ENCODE results near the gene SV2C. TPM values are rescaled to one million over a fixed set of nuclear protein-coding genes. Genes with fewer than 3 reads are reported as not detected.

SV2C gene
- total and polyA plus RNA-seq, 2 of the 13 experiments (the other 11 are each of a cell fraction or from before 2014, with no cell fraction given): not detected

DNA sequence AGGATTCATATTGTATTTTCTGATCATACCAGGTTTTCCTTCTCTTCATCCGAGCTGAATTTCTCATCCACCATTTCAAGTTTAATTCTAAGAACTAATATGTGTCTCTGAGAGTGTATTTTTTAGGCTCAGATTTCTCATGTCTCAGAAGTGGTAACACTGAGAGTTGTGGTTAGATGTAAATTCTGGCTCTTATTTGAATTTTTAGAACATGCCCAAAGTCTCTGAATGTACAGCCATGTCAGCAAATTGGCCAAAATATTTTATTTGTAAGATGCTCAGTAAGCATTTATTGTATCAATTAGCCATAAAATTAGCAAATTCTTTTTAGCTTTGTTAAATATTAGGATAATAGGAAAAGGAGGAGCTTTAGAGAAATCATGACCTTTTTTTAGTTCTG, 16.6 kb downstream of the SV2C start (continued):
- TF ChIP-seq, protein P1, sequence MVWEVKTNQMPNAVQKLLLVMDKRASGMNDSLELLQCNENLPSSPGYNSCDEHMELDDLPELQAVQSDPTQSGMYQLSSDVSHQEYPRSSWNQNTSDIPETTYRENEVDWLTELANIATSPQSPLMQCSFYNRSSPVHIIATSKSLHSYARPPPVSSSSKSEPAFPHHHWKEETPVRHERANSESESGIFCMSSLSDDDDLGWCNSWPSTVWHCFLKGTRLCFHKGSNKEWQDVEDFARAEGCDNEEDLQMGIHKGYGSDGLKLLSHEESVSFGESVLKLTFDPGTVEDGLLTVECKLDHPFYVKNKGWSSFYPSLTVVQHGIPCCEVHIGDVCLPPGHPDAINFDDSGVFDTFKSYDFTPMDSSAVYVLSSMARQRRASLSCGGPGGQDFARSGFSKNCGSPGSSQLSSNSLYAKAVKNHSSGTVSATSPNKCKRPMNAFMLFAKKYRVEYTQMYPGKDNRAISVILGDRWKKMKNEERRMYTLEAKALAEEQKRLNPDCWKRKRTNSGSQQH (CRISPR knock-in tag; IDR thresholded peaks at IDR 0.05; ENCODE audit: low read depth): no peak
- no peak for TF ChIP-seq SOX6 (IDR thresholded peaks at IDR 0.05)
- no peak for TF ChIP-seq SOX6 (CRISPR knock-in tag; IDR thresholded peaks at IDR 0.05)
- TF ChIP-seq, protein P2, sequence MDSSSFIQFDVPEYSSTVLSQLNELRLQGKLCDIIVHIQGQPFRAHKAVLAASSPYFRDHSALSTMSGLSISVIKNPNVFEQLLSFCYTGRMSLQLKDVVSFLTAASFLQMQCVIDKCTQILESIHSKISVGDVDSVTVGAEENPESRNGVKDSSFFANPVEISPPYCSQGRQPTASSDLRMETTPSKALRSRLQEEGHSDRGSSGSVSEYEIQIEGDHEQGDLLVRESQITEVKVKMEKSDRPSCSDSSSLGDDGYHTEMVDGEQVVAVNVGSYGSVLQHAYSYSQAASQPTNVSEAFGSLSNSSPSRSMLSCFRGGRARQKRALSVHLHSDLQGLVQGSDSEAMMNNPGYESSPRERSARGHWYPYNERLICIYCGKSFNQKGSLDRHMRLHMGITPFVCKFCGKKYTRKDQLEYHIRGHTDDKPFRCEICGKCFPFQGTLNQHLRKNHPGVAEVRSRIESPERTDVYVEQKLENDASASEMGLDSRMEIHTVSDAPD (CRISPR knock-in tag; IDR thresholded peaks at IDR 0.05): no peak

DNA sequence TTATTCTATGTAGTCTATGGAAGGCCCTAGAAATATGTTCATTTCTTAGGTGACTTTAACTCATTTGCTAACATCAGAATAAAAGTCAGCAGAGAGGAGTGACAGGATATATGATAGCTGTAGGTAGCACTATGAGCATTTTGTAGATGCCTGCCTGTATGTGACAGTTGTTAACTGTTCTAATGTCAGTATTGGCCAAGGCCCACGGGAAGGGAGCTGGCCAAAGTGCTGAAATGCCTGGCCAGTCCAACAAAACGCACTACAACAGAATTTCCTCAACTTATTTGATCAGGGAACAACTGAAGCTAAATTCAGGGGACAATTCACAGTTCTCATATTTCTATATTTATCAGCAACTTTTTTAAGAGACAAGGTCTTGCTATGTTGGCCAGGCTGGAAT, 20.8 kb downstream of the SV2C start:
- ChIA-PET POLR2A (no interaction called here), CTCF (ENCODE audit: low intra/inter-chr PET ratio, low total read pairs) (no interaction called here)
- Histone ChIP-seq H3K4me3 (replicated peaks in 1 of 3; ENCODE audit: insufficient read depth in 1 of 3, low read depth in 2 of 3, low read length in 3 of 3) (no peak overlapping the region), H3K4me1 (ENCODE audit: insufficient read depth, low read length) (no peaks in the 10 kb centered on the region), H3K27me3 (ENCODE audit: control insufficient read depth in 1 of 2, insufficient read depth in 2 of 2, low read length in 2 of 2) (peaks cover 0 to 2% of the 10 kb centered on the region in 2 experiments; a peak in 1 of 5 replicates), H3K9me3 (ENCODE audit: low read length) (no peaks in the 10 kb centered on the region), H3K4me2 (ENCODE audit: low read depth, low read length) (no peak overlapping the region), H2AFZ (ENCODE audit: low read length) (no peak overlapping the region), H3K79me2 (ENCODE audit: insufficient read depth, low read length) (no peaks in the 10 kb centered on the region), H4K20me1 (ENCODE audit: insufficient read depth, low read length) (no peaks in the 10 kb centered on the region), H3K36me3 (replicated peaks in 1 of 2; ENCODE audit: control insufficient read depth in 1 of 2, insufficient read depth in 2 of 2, low read length in 2 of 2) (no peaks in the 10 kb centered on the region), H3K9ac (ENCODE audit: insufficient read depth, low read depth, low read length) (no peak overlapping the region), H3K27ac (ENCODE audit: extremely low read length, insufficient read depth, low read length) (no peak overlapping the region)
- ATAC-seq (peak; percentile 51; the same call in 1 of the 3 replicates), FAIRE-seq (no peak), DNase-seq (ENCODE audit: low spot score) (peak; percentile 11)
- in situ Hi-C loops (cut with HindIII; ENCODE audit: extremely low pct_ligation_motif_present, low pct_unique_long_range_greater_than_20kb) (no loop called here), intact Hi-C loops (cut with micrococcal nuclease; ENCODE audit: unreplicated experiment) (no loop called here)
- 0% methylated on average over 2 of the region's 2 CpGs for WGBS (ENCODE audit: low lambda C conversion rate)
- no TSS peak for BruUV-seq (replicated peaks)
- TF ChIP-seq MXI1 (IDR thresholded peaks at IDR 0.05; ENCODE audit: borderline replicate concordance, low read depth, low read length): no peak
- peak; percentile 39; the same call in 1 of the 2 replicates for TF ChIP-seq ZNF441 (CRISPR knock-in tag; IDR thresholded peaks at IDR 0.05; ENCODE audit: borderline replicate concordance)
- 0 out of 2 replicates have a peak, but pooled peaks have one; percentile 28 for TF ChIP-seq CEBPG (CRISPR knock-in tag; IDR thresholded peaks at IDR 0.05)
- no peak for TF ChIP-seq ZMYM4 (CRISPR knock-in tag; IDR thresholded peaks at IDR 0.05)
- TF ChIP-seq ZSCAN9 (CRISPR knock-in tag; IDR thresholded peaks at IDR 0.05; ENCODE audit: borderline replicate concordance): peak; percentile 80
- TF ChIP-seq SRSF1 (optimal IDR thresholded peaks at IDR 0.05; ENCODE audit: low read depth, low read length): no peak
- TF ChIP-seq SAP130 (CRISPR knock-in tag; IDR thresholded peaks at IDR 0.05; ENCODE audit: low read depth): peak; percentile 37; the same call in 1 of the 2 replicates
- peak; percentile 59; the same call in 1 of the 2 replicates for TF ChIP-seq KLF6 (CRISPR knock-in tag; IDR thresholded peaks at IDR 0.05)
- TF ChIP-seq, protein P3, sequence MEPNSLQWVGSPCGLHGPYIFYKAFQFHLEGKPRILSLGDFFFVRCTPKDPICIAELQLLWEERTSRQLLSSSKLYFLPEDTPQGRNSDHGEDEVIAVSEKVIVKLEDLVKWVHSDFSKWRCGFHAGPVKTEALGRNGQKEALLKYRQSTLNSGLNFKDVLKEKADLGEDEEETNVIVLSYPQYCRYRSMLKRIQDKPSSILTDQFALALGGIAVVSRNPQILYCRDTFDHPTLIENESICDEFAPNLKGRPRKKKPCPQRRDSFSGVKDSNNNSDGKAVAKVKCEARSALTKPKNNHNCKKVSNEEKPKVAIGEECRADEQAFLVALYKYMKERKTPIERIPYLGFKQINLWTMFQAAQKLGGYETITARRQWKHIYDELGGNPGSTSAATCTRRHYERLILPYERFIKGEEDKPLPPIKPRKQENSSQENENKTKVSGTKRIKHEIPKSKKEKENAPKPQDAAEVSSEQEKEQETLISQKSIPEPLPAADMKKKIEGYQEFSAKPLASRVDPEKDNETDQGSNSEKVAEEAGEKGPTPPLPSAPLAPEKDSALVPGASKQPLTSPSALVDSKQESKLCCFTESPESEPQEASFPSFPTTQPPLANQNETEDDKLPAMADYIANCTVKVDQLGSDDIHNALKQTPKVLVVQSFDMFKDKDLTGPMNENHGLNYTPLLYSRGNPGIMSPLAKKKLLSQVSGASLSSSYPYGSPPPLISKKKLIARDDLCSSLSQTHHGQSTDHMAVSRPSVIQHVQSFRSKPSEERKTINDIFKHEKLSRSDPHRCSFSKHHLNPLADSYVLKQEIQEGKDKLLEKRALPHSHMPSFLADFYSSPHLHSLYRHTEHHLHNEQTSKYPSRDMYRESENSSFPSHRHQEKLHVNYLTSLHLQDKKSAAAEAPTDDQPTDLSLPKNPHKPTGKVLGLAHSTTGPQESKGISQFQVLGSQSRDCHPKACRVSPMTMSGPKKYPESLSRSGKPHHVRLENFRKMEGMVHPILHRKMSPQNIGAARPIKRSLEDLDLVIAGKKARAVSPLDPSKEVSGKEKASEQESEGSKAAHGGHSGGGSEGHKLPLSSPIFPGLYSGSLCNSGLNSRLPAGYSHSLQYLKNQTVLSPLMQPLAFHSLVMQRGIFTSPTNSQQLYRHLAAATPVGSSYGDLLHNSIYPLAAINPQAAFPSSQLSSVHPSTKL (CRISPR knock-in tag; IDR thresholded peaks at IDR 0.05): 0 out of 2 replicates have a peak, but pooled peaks have one; percentile 9
- TF ChIP-seq, protein P4, sequence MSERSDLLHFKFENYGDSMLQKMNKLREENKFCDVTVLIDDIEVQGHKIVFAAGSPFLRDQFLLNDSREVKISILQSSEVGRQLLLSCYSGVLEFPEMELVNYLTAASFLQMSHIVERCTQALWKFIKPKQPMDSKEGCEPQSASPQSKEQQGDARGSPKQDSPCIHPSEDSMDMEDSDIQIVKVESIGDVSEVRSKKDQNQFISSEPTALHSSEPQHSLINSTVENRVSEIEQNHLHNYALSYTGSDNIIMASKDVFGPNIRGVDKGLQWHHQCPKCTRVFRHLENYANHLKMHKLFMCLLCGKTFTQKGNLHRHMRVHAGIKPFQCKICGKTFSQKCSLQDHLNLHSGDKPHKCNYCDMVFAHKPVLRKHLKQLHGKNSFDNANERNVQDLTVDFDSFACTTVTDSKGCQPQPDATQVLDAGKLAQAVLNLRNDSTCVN (CRISPR knock-in tag; IDR thresholded peaks at IDR 0.05; ENCODE audit: borderline replicate concordance): 0 out of 2 replicates have a peak, but pooled peaks have one; percentile 31
- TF ChIP-seq ZNF644 (CRISPR knock-in tag; IDR thresholded peaks at IDR 0.05; ENCODE audit: low read depth): peak; percentile 52; the same call in 1 of the 2 replicates
- no peak for TF ChIP-seq ATF1 (CRISPR knock-in tag; IDR thresholded peaks at IDR 0.05)
- peak in 1 of 2 experiments; percentile 50; a peak in 1 of 4 replicates for TF ChIP-seq KLF16 (CRISPR knock-in tag; IDR thresholded peaks at IDR 0.05)
- TF ChIP-seq RARA (CRISPR knock-in tag; IDR thresholded peaks at IDR 0.05): peak; percentile 42; the same call in 1 of the 2 replicates
